Liver (tissue), 9 donors: ENCODE results near the gene MS4A12. TPM values are rescaled to one million over a fixed set of nuclear protein-coding genes. Genes with fewer than 3 reads are reported as not detected.

Source experiments
- DNase-seq: peaks from one replicate; pipeline ENCODE4 v3.0.0-alpha.2; 2017; ENCODE audit warnings: low spot score
- H3K27ac ChIP-seq, 2 donors: one replicate each; pipeline ENCODE4 v1.7.0; 2013; ENCODE audit warnings: inconsistent platforms in 2 of 2, low read length in 2 of 2, control low read depth in 1 of 2, low read depth in 1 of 2, mild to moderate bottlenecking in 1 of 2
- H3K27me3 ChIP-seq, 4 donors: one replicate each; pipeline versions ENCODE4 v1.6.1 to v1.7.0; 2013; ENCODE audit warnings: low read length in 3 of 4, inconsistent platforms in 1 of 4, mild to moderate bottlenecking in 1 of 4, moderate library complexity in 1 of 4; ENCODE audit not compliant: control insufficient read depth in 4 of 4, insufficient read depth in 4 of 4
- H3K36me3 ChIP-seq, 4 donors: one replicate each; pipeline versions ENCODE4 v1.6.1 to v1.7.0; 2013; ENCODE audit warnings: low read length in 3 of 4, mild to moderate bottlenecking in 3 of 4, low read depth in 1 of 4, moderate library complexity in 1 of 4; ENCODE audit not compliant: control insufficient read depth in 4 of 4, insufficient read depth in 3 of 4
- H3K4me1 ChIP-seq, 4 donors: one replicate each; pipeline versions ENCODE4 v1.6.1 to v1.7.0; 2013; ENCODE audit warnings: low read length in 3 of 4, mild to moderate bottlenecking in 3 of 4, moderate library complexity in 1 of 4; ENCODE audit not compliant: control insufficient read depth in 4 of 4, insufficient read depth in 4 of 4
- H3K4me3 ChIP-seq, 3 donors: one replicate each; pipeline versions ENCODE4 v1.6.1 to v1.7.0; 2013; ENCODE audit warnings: low read length in 3 of 3, control low read depth in 1 of 3, low read depth in 1 of 3, mild to moderate bottlenecking in 1 of 3
- H3K9ac ChIP-seq, 2 donors: one replicate each; pipeline ENCODE4 v1.7.0; 2013; ENCODE audit warnings: low read length in 2 of 2, mild to moderate bottlenecking in 2 of 2, moderate library complexity in 2 of 2, control low read depth in 1 of 2, low read depth in 1 of 2
- H3K9me3 ChIP-seq, 4 donors: one replicate each; pipeline versions ENCODE4 v1.6.1 to v1.7.0; 2013; ENCODE audit warnings: low read length in 3 of 4; ENCODE audit not compliant: control insufficient read depth in 4 of 4
- EGR1 ChIP-seq, 2 donors: IDR thresholded peaks; 2 replicates each; pipeline ENCODE4 v1.6.1; 2016 to 2018; ENCODE audit warnings: antibody characterized with exemption in 2 of 2, low read depth in 2 of 2
- GABPA ChIP-seq, 2 donors: IDR thresholded peaks in 1 of 2; conservative IDR thresholded peaks in 1 of 2; 2 replicates each; pipeline ENCODE4 v1.6.1; 2016; ENCODE audit warnings: antibody characterized with exemption in 2 of 2, mild to moderate bottlenecking in 1 of 2, moderate library complexity in 1 of 2
- HNF4A ChIP-seq, 2 donors: conservative IDR thresholded peaks; 2 replicates each; pipeline ENCODE4 v1.6.1; 2016; ENCODE audit warnings: antibody characterized with exemption in 2 of 2, mild to moderate bottlenecking in 2 of 2
- HNF4G ChIP-seq: IDR thresholded peaks from 2 replicates; pipeline ENCODE4 v1.6.1; 2016; ENCODE audit warnings: antibody characterized with exemption
- JUND ChIP-seq, 2 donors: IDR thresholded peaks; 2 replicates each; pipeline ENCODE4 v1.6.1; 2016; ENCODE audit warnings: antibody characterized with exemption in 2 of 2
- NR2F2 ChIP-seq: IDR thresholded peaks from 2 replicates; pipeline ENCODE4 v1.6.1; 2016; ENCODE audit warnings: antibody characterized with exemption
- RAD21 ChIP-seq, 2 donors: IDR thresholded peaks; 2 replicates each; pipeline ENCODE4 v1.6.1; 2016; ENCODE audit warnings: antibody characterized with exemption in 2 of 2, mild to moderate bottlenecking in 2 of 2
- RXRA ChIP-seq, 2 donors: IDR thresholded peaks; 2 replicates each; pipeline ENCODE4 v1.6.1; 2017 to 2018; ENCODE audit warnings: antibody characterized with exemption in 2 of 2, mild to moderate bottlenecking in 1 of 2
- SP1 ChIP-seq: IDR thresholded peaks from 2 replicates; pipeline ENCODE4 v1.6.1; 2018; ENCODE audit warnings: antibody characterized with exemption, mild to moderate bottlenecking
- TAF1 ChIP-seq: conservative IDR thresholded peaks from 2 replicates; pipeline ENCODE4 v1.6.1; 2016; ENCODE audit warnings: antibody characterized with exemption, mild to moderate bottlenecking
- YY1 ChIP-seq: IDR thresholded peaks from 2 replicates; pipeline ENCODE4 v1.6.1; 2016; ENCODE audit warnings: antibody characterized with exemption, mild to moderate bottlenecking
- WGBS: extraction: QIAGEN DNeasy Blood & Tissue Kit; methylation state at CpG from one replicate; pipeline ENCODE4 v1.1.7; 2013; 5-methylcytosine and 5-hydroxymethylcytosine counted together
- polyA plus RNA-seq, 2 donors: library from polyadenylated mRNA; stranded (reverse) in 1 of 2; unstranded in 1 of 2; fragments of 200-250 nt in 1 of 2; fragments of >200 nt in 1 of 2; fragmentation: Nextera tagmentation in 1 of 2; extraction: Ambion mirVana in 1 of 2; gene quantifications; one replicate each; pipeline versions ENCODE4 v1.2.1 to v1.2.3, GENCODE V29; 2013 to 2015
- total RNA-seq, 2 donors: library from RNA; depleted of rRNA; stranded (reverse); fragments of >200 nt; gene quantifications; one replicate each; pipeline ENCODE4 v1.2.3, GENCODE V29; 2014
- TF ChIP-seq, protein P1 (sequence below): IDR thresholded peaks from 2 replicates; pipeline ENCODE4 v1.6.1; 2016; ENCODE audit warnings: antibody characterized with exemption
- TF ChIP-seq, protein P2 (sequence below): IDR thresholded peaks from 2 replicates; pipeline ENCODE4 v1.6.1; 2016; ENCODE audit warnings: antibody characterized with exemption
- TF ChIP-seq, protein P3 (sequence below): IDR thresholded peaks from 2 replicates; pipeline ENCODE4 v1.6.1; 2016; ENCODE audit warnings: antibody characterized with exemption, mild to moderate bottlenecking
- TF ChIP-seq, protein P4 (sequence below): fragments of 150-350 bp; IDR thresholded peaks from 2 replicates; pipeline ENCODE4 v1.5.1; 2017; ENCODE audit warnings: improper control_type of control experiment, low read depth, low read length; ENCODE audit not compliant: missing input control
- TF ChIP-seq, protein P5 (sequence below): IDR thresholded peaks from 2 replicates; pipeline ENCODE4 v1.6.1; 2016; ENCODE audit warnings: antibody characterized with exemption
- donor health status: healthy.
- donor health status: healthy.
- donor health status: healthy.
- donor health status: healthy.
- donor health status: healthy.

The MS4A12 gene
- total and polyA plus RNA-seq, 4 donors, result not detected

DNA sequence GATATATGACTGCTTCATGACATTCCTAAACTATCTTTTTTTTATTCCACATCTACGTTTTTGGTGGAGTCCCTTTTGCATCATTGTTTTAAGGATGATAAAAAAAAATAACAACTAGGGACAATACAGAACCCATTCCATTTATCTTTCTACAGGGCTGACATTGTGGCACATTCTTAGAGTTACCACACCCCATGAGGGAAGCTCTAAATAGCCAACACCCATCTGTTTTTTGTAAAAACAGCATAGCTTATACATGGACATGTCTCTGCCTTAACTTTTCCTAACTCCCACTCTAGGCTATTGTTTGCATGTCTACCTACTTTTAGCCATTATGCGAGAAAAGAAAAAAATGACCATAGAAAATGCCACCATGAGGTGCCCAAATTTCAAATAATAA, 23.7 kb upstream of the MS4A12 start:
- no peaks in the 10 kb centered on the region for H3K27me3 ChIP-seq
- H3K36me3 ChIP-seq, result no peaks in the 10 kb centered on the region
- H3K4me3 ChIP-seq, result no peak overlapping the region
- no peak for TF ChIP-seq EGR1 (IDR thresholded peaks at IDR 0.05; ENCODE audit: low read depth in 2 of 2)
- TF ChIP-seq, protein P1, sequence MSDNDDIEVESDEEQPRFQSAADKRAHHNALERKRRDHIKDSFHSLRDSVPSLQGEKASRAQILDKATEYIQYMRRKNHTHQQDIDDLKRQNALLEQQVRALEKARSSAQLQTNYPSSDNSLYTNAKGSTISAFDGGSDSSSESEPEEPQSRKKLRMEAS, result no peak
- no peak for TF ChIP-seq HNF4G
- TF ChIP-seq, protein P2, sequence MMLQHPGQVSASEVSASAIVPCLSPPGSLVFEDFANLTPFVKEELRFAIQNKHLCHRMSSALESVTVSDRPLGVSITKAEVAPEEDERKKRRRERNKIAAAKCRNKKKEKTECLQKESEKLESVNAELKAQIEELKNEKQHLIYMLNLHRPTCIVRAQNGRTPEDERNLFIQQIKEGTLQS, result no peak
- no peak for TF ChIP-seq RXRA (IDR thresholded peaks at IDR 0.05)
- TF ChIP-seq, protein P3, sequence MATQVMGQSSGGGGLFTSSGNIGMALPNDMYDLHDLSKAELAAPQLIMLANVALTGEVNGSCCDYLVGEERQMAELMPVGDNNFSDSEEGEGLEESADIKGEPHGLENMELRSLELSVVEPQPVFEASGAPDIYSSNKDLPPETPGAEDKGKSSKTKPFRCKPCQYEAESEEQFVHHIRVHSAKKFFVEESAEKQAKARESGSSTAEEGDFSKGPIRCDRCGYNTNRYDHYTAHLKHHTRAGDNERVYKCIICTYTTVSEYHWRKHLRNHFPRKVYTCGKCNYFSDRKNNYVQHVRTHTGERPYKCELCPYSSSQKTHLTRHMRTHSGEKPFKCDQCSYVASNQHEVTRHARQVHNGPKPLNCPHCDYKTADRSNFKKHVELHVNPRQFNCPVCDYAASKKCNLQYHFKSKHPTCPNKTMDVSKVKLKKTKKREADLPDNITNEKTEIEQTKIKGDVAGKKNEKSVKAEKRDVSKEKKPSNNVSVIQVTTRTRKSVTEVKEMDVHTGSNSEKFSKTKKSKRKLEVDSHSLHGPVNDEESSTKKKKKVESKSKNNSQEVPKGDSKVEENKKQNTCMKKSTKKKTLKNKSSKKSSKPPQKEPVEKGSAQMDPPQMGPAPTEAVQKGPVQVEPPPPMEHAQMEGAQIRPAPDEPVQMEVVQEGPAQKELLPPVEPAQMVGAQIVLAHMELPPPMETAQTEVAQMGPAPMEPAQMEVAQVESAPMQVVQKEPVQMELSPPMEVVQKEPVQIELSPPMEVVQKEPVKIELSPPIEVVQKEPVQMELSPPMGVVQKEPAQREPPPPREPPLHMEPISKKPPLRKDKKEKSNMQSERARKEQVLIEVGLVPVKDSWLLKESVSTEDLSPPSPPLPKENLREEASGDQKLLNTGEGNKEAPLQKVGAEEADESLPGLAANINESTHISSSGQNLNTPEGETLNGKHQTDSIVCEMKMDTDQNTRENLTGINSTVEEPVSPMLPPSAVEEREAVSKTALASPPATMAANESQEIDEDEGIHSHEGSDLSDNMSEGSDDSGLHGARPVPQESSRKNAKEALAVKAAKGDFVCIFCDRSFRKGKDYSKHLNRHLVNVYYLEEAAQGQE, result no peak
- TF ChIP-seq, protein P4, sequence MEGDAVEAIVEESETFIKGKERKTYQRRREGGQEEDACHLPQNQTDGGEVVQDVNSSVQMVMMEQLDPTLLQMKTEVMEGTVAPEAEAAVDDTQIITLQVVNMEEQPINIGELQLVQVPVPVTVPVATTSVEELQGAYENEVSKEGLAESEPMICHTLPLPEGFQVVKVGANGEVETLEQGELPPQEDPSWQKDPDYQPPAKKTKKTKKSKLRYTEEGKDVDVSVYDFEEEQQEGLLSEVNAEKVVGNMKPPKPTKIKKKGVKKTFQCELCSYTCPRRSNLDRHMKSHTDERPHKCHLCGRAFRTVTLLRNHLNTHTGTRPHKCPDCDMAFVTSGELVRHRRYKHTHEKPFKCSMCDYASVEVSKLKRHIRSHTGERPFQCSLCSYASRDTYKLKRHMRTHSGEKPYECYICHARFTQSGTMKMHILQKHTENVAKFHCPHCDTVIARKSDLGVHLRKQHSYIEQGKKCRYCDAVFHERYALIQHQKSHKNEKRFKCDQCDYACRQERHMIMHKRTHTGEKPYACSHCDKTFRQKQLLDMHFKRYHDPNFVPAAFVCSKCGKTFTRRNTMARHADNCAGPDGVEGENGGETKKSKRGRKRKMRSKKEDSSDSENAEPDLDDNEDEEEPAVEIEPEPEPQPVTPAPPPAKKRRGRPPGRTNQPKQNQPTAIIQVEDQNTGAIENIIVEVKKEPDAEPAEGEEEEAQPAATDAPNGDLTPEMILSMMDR, result no peak
- TF ChIP-seq TAF1, result no peak
- TF ChIP-seq HNF4A (conservative IDR thresholded peaks at IDR 0.05), result no peak
- TF ChIP-seq JUND (IDR thresholded peaks at IDR 0.05), result no peak
- no peak for TF ChIP-seq NR2F2
- no peak for TF ChIP-seq SP1
- no peak for TF ChIP-seq YY1
- no peak for TF ChIP-seq GABPA (IDR thresholded peaks at IDR 0.05 in 1 of 2, conservative IDR thresholded peaks at IDR 0.05 in 1 of 2)
- no peak for TF ChIP-seq RAD21 (IDR thresholded peaks at IDR 0.05)
- TF ChIP-seq, protein P5, sequence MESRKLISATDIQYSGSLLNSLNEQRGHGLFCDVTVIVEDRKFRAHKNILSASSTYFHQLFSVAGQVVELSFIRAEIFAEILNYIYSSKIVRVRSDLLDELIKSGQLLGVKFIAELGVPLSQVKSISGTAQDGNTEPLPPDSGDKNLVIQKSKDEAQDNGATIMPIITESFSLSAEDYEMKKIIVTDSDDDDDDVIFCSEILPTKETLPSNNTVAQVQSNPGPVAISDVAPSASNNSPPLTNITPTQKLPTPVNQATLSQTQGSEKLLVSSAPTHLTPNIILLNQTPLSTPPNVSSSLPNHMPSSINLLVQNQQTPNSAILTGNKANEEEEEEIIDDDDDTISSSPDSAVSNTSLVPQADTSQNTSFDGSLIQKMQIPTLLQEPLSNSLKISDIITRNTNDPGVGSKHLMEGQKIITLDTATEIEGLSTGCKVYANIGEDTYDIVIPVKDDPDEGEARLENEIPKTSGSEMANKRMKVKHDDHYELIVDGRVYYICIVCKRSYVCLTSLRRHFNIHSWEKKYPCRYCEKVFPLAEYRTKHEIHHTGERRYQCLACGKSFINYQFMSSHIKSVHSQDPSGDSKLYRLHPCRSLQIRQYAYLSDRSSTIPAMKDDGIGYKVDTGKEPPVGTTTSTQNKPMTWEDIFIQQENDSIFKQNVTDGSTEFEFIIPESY, result no peak
- no peak overlapping the region for H3K9ac ChIP-seq
- DNase-seq, result no peak
- no peaks in the 10 kb centered on the region for H3K4me1 ChIP-seq
- 59% methylated on average over 2 of the region's 2 CpGs for WGBS
- H3K27ac ChIP-seq, result no peak overlapping the region
- no peaks in the 10 kb centered on the region for H3K9me3 ChIP-seq

DNA sequence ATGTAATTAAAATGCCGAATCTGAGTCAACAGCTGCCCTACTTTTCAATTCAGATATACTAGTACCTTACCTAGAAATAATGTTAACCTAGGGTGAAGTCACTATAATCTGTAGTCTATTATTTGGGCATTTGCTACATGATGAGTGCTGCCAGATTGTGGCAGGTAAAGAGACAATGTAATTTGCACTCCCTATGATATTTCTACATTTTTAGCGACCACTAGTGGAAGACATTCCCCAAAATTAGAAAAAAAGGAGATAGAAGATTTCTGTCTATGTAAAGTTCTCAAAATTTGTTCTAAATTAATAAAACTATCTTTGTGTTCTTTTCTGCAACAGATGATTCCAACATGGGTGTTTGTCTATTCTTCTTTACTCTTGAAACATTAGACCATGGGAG, 22.9 kb upstream of the MS4A12 start:
- Histone ChIP-seq H3K27ac (no peak overlapping the region), H3K9ac (no peak overlapping the region), H3K4me1 (no peaks in the 10 kb centered on the region), H3K36me3 (no peaks in the 10 kb centered on the region), H3K27me3 (no peaks in the 10 kb centered on the region), H3K9me3 (no peaks in the 10 kb centered on the region), H3K4me3 (no peak overlapping the region)
- 60% methylated on average over 2 of the region's 2 CpGs for WGBS
- DNase-seq, result no peak
- TF ChIP-seq EGR1 (IDR thresholded peaks at IDR 0.05; ENCODE audit: low read depth in 2 of 2), result no peak
- no peak for TF ChIP-seq HNF4G
- TF ChIP-seq GABPA (IDR thresholded peaks at IDR 0.05 in 1 of 2, conservative IDR thresholded peaks at IDR 0.05 in 1 of 2), result no peak
- TF ChIP-seq, protein P4, result no peak
- no peak for TF ChIP-seq RAD21 (IDR thresholded peaks at IDR 0.05)
- no peak for TF ChIP-seq RXRA (IDR thresholded peaks at IDR 0.05)
- TF ChIP-seq, protein P5, result no peak
- no peak for TF ChIP-seq JUND (IDR thresholded peaks at IDR 0.05)
